ENCODE data around the gene LGI4.

LGI4 gene

GRCh38 chr19:35169221-35169995 lies 34.5 kb upstream of the LGI4 start:
- Histone ChIP-seq H3K4me3 (ENCODE audit: low read length) (no peak overlapping the region), H3K9ac (ENCODE audit: low read length) (peak overlapping the region; percentile 45), H3K27me3 (replicated peaks; ENCODE audit: control insufficient read depth, insufficient read depth, low read length) (no peaks in the 10 kb centered on the region), H3K9me3 (ENCODE audit: control insufficient read depth, low read length) (peaks cover 16% of the 10 kb centered on the region), H3K36me3 (ENCODE audit: control insufficient read depth, insufficient read depth, low read length, severe bottlenecking) (peaks cover 25% of the 10 kb centered on the region), H3K4me1 (ENCODE audit: control insufficient read depth, insufficient read depth, low read length) (peaks cover 20% of the 10 kb centered on the region)
- no peak for DNase-seq (ENCODE audit: low read depth)

- no peak for DNase-seq (ENCODE audit: low read depth)
- Histone ChIP-seq H3K4me1 (ENCODE audit: control insufficient read depth, insufficient read depth, low read length) (peaks cover 20% of the 10 kb centered on the region), H3K4me3 (ENCODE audit: low read length) (no peak overlapping the region), H3K27me3 (replicated peaks; ENCODE audit: control insufficient read depth, insufficient read depth, low read length) (no peaks in the 10 kb centered on the region), H3K9ac (ENCODE audit: low read length) (no peak overlapping the region), H3K9me3 (ENCODE audit: control insufficient read depth, low read length) (peaks cover 24% of the 10 kb centered on the region), H3K36me3 (ENCODE audit: control insufficient read depth, insufficient read depth, low read length, severe bottlenecking) (peaks cover 33% of the 10 kb centered on the region)
Measured at GRCh38 chr19:35168196-35168595, 33.3 kb upstream of the LGI4 start.

GRCh38 chr19:35167251-35168119 lies 32.6 kb upstream of the LGI4 start:
- H3K36me3 ChIP-seq (ENCODE audit: control insufficient read depth, insufficient read depth, low read length, severe bottlenecking): peaks cover 40% of the 10 kb centered on the region
- H3K4me1 ChIP-seq (ENCODE audit: control insufficient read depth, insufficient read depth, low read length): peaks cover 20% of the 10 kb centered on the region
- H3K9ac ChIP-seq (ENCODE audit: low read length): no peak overlapping the region
- no peak for DNase-seq (ENCODE audit: low read depth)
- peaks cover 24% of the 10 kb centered on the region for H3K9me3 ChIP-seq (ENCODE audit: control insufficient read depth, low read length)
- no peaks in the 10 kb centered on the region for H3K27me3 ChIP-seq (replicated peaks; ENCODE audit: control insufficient read depth, insufficient read depth, low read length)
- no peak overlapping the region for H3K4me3 ChIP-seq (ENCODE audit: low read length)

GRCh38 chr19:35166100-35167063 lies 31.5 kb upstream of the LGI4 start:
- Histone ChIP-seq H3K36me3 (ENCODE audit: control insufficient read depth, insufficient read depth, low read length, severe bottlenecking) (peaks cover 51% of the 10 kb centered on the region), H3K9ac (ENCODE audit: low read length) (no peak overlapping the region), H3K9me3 (ENCODE audit: control insufficient read depth, low read length) (peaks cover 27% of the 10 kb centered on the region), H3K4me3 (ENCODE audit: low read length) (no peak overlapping the region), H3K27me3 (replicated peaks; ENCODE audit: control insufficient read depth, insufficient read depth, low read length) (no peaks in the 10 kb centered on the region), H3K4me1 (ENCODE audit: control insufficient read depth, insufficient read depth, low read length) (peaks cover 20% of the 10 kb centered on the region)
- DNase-seq (ENCODE audit: low read depth): no peak

- no peaks in the 10 kb centered on the region for H3K27me3 ChIP-seq (replicated peaks; ENCODE audit: control insufficient read depth, insufficient read depth, low read length)
- H3K4me1 ChIP-seq (ENCODE audit: control insufficient read depth, insufficient read depth, low read length): peaks cover 15% of the 10 kb centered on the region
- H3K9me3 ChIP-seq (ENCODE audit: control insufficient read depth, low read length): peaks cover 27% of the 10 kb centered on the region
- peaks cover 59% of the 10 kb centered on the region for H3K36me3 ChIP-seq (ENCODE audit: control insufficient read depth, insufficient read depth, low read length, severe bottlenecking)
- no peak overlapping the region for H3K4me3 ChIP-seq (ENCODE audit: low read length)
- H3K9ac ChIP-seq (ENCODE audit: low read length): no peak overlapping the region
- DNase-seq (ENCODE audit: low read depth): no peak
Measured at GRCh38 chr19:35165200-35166058, 30.6 kb upstream of the LGI4 start.

- Histone ChIP-seq H3K27me3 (replicated peaks; ENCODE audit: control insufficient read depth, insufficient read depth, low read length) (no peaks in the 10 kb centered on the region), H3K4me1 (ENCODE audit: control insufficient read depth, insufficient read depth, low read length) (peaks cover 5% of the 10 kb centered on the region), H3K9me3 (ENCODE audit: control insufficient read depth, low read length) (peaks cover 27% of the 10 kb centered on the region), H3K9ac (ENCODE audit: low read length) (no peak overlapping the region), H3K36me3 (ENCODE audit: control insufficient read depth, insufficient read depth, low read length, severe bottlenecking) (peaks cover 65% of the 10 kb centered on the region), H3K4me3 (ENCODE audit: low read length) (peak overlapping the region; percentile 30)
- no peak for DNase-seq (ENCODE audit: low read depth)
Measured at GRCh38 chr19:35164418-35164817, 29.6 kb upstream of the LGI4 start.

GRCh38 chr19:35162471-35163326 lies 27.8 kb upstream of the LGI4 start:
- DNase-seq (ENCODE audit: low read depth): peak; percentile 45
- H3K36me3 ChIP-seq (ENCODE audit: control insufficient read depth, insufficient read depth, low read length, severe bottlenecking): peaks cover 82% of the 10 kb centered on the region
- H3K9me3 ChIP-seq (ENCODE audit: control insufficient read depth, low read length): peaks cover 27% of the 10 kb centered on the region
- no peak overlapping the region for H3K9ac ChIP-seq (ENCODE audit: low read length)
- H3K4me3 ChIP-seq (ENCODE audit: low read length): no peak overlapping the region
- H3K27me3 ChIP-seq (replicated peaks; ENCODE audit: control insufficient read depth, insufficient read depth, low read length): no peaks in the 10 kb centered on the region
- H3K4me1 ChIP-seq (ENCODE audit: control insufficient read depth, insufficient read depth, low read length): no peaks in the 10 kb centered on the region

GRCh38 chr19:35161434-35161743 lies 26.5 kb upstream of the LGI4 start:
- Histone ChIP-seq H3K9ac (ENCODE audit: low read length) (no peak overlapping the region), H3K27me3 (replicated peaks; ENCODE audit: control insufficient read depth, insufficient read depth, low read length) (no peaks in the 10 kb centered on the region), H3K9me3 (ENCODE audit: control insufficient read depth, low read length) (peaks cover 23% of the 10 kb centered on the region), H3K4me1 (ENCODE audit: control insufficient read depth, insufficient read depth, low read length) (no peaks in the 10 kb centered on the region), H3K4me3 (ENCODE audit: low read length) (no peak overlapping the region), H3K36me3 (ENCODE audit: control insufficient read depth, insufficient read depth, low read length, severe bottlenecking) (peaks cover 76% of the 10 kb centered on the region)
- DNase-seq (ENCODE audit: low read depth): no peak

GRCh38 chr19:35160629-35161433 lies 26.0 kb upstream of the LGI4 start:
- no peak overlapping the region for H3K9ac ChIP-seq (ENCODE audit: low read length)
- no peaks in the 10 kb centered on the region for H3K27me3 ChIP-seq (replicated peaks; ENCODE audit: control insufficient read depth, insufficient read depth, low read length)
- no peak overlapping the region for H3K4me3 ChIP-seq (ENCODE audit: low read length)
- H3K9me3 ChIP-seq (ENCODE audit: control insufficient read depth, low read length): peaks cover 17% of the 10 kb centered on the region
- peaks cover 71% of the 10 kb centered on the region for H3K36me3 ChIP-seq (ENCODE audit: control insufficient read depth, insufficient read depth, low read length, severe bottlenecking)
- H3K4me1 ChIP-seq (ENCODE audit: control insufficient read depth, insufficient read depth, low read length): no peaks in the 10 kb centered on the region
- no peak for DNase-seq (ENCODE audit: low read depth)
